ENCODE measurements around the gene MILR1. TPM values are rescaled to one million over a fixed set of nuclear protein-coding genes. Genes with fewer than 3 reads are reported as not detected.
A peak's percentile ranks its signal among the peaks of the same experiment; 100 is the strongest.
"Not testable (repeated sequence)": the region's sequence is repeated elsewhere in the genome, so short reads cannot be mapped to it uniquely, and the experiment has no call there.

MILR1 gene
- total and polyA plus RNA-seq, 8 donors: 2.6 to 34.4 (median 4.7) TPM

GRCh38 chr17:64449545-64449944 is 630 bp downstream of the MILR1 start:
- peak overlapping the region; percentile 2 to 34 for H3K4me3 ChIP-seq
- ATAC-seq (peak; percentile 51), DNase-seq (no peak)
- no peaks in the 10 kb centered on the region for H3K27me3 ChIP-seq
- H3K9me3 ChIP-seq: no peaks in the 10 kb centered on the region
- H3K36me3 ChIP-seq: peaks cover 0 to 22% of the 10 kb centered on the region in 2 donors
- no peak for TF ChIP-seq CTCF (IDR thresholded peaks at IDR 0.05)
- peak overlapping the region; percentile 89 to 94 for H3K27ac ChIP-seq
- peaks cover 0 to 53% of the 10 kb centered on the region in 2 donors for H3K4me1 ChIP-seq
- intact Hi-C loops (cut with DNase I): no loop called here

GRCh38 chr17:64455993-64456885 is 7.3 kb downstream of the MILR1 start:
- ATAC-seq: peak; percentile 35
- intact Hi-C loops (cut with DNase I): no loop called here
- H3K27ac ChIP-seq: peak overlapping the region in 1 of 2 donors; percentile 21

GRCh38 chr17:64457156-64457555 is 8.2 kb downstream of the MILR1 start:
- TF ChIP-seq CTCF (IDR thresholded peaks at IDR 0.05): no peak
- DNase-seq (no peak), ATAC-seq (peak; percentile 38)
- Histone ChIP-seq H3K36me3 (peaks cover 0 to 70% of the 10 kb centered on the region in 2 donors), H3K4me1 (peaks cover 0 to 46% of the 10 kb centered on the region in 2 donors), H3K9me3 (no peaks in the 10 kb centered on the region), H3K27ac (no peak overlapping the region), H3K27me3 (no peaks in the 10 kb centered on the region), H3K4me3 (no peak overlapping the region)
- intact Hi-C loops (cut with DNase I): no loop called here

More at GRCh38 chr17:64455993-64456885, 7.3 kb downstream of the MILR1 start:
- H3K27me3 ChIP-seq: no peaks in the 10 kb centered on the region
- H3K9me3 ChIP-seq: no peaks in the 10 kb centered on the region
- DNase-seq: no peak
- H3K4me3 ChIP-seq: no peak overlapping the region
- no peak for TF ChIP-seq CTCF (IDR thresholded peaks at IDR 0.05)
- peaks cover 0 to 63% of the 10 kb centered on the region in 2 donors for H3K36me3 ChIP-seq
- H3K4me1 ChIP-seq: peaks cover 0 to 49% of the 10 kb centered on the region in 2 donors

GRCh38 chr17:64458756-64459155 is 9.8 kb downstream of the MILR1 start:
- H3K9me3 ChIP-seq: no peaks in the 10 kb centered on the region
- H3K4me3 ChIP-seq: no peak overlapping the region
- intact Hi-C loops (cut with DNase I): no loop called here
- H3K27ac ChIP-seq: no peak overlapping the region
- TF ChIP-seq CTCF (IDR thresholded peaks at IDR 0.05): no peak
- H3K27me3 ChIP-seq: no peaks in the 10 kb centered on the region
- no peak for DNase-seq
- ATAC-seq: no peak
- peaks cover 0 to 72% of the 10 kb centered on the region in 2 donors for H3K36me3 ChIP-seq
- H3K4me1 ChIP-seq: peaks cover 0 to 43% of the 10 kb centered on the region in 2 donors

GRCh38 chr17:64459284-64459747 is 10.4 kb downstream of the MILR1 start:
- peaks cover 0 to 70% of the 10 kb centered on the region in 2 donors for H3K36me3 ChIP-seq
- DNase-seq: no peak
- peak; percentile 69 for ATAC-seq

GRCh38 chr17:64459818-64460217 is 10.9 kb downstream of the MILR1 start:
- DNase-seq; ATAC-seq; H3K27ac ChIP-seq; intact Hi-C loops (cut with DNase I); H3K4me3 ChIP-seq; H3K27me3 ChIP-seq; H3K9me3 ChIP-seq: not testable (repeated sequence)
- Histone ChIP-seq H3K36me3 (peaks cover 0 to 71% of the 10 kb centered on the region in 2 donors), H3K4me1 (peaks cover 0 to 32% of the 10 kb centered on the region in 2 donors)

More at GRCh38 chr17:64459284-64459747, 10.4 kb downstream of the MILR1 start:
- TF ChIP-seq CTCF (IDR thresholded peaks at IDR 0.05): no peak
- H3K4me3 ChIP-seq: no peak overlapping the region
- H3K9me3 ChIP-seq: no peaks in the 10 kb centered on the region
- no peaks in the 10 kb centered on the region for H3K27me3 ChIP-seq
- H3K27ac ChIP-seq: no peak overlapping the region
- intact Hi-C loops (cut with DNase I): no loop called here
- H3K4me1 ChIP-seq: peaks cover 0 to 37% of the 10 kb centered on the region in 2 donors
